Adrenal gland (tissue), 5 donors: ENCODE results near the gene METTL8.

Source experiments
- CTCF ChIP-seq, 6 experiments: fragments of 450-650 bp in 4 of 6; fragments of 200-600 bp in 2 of 6; sonication (generic) in 1 of 6; IDR thresholded peaks; 1 replicate in 5 of 6; 2 replicates in 1 of 6; pipeline versions ENCODE4 v1.5.1 to v1.8.0; 2016 to 2021; ENCODE audit warnings: antibody characterized with exemption in 6 of 6, mild to moderate bottlenecking in 2 of 6, moderate library complexity in 1 of 6
- POLR2A ChIP-seq, 2 donors: fragments of 450-650 bp; IDR thresholded peaks; one replicate each; pipeline ENCODE4 v1.6.1; 2017; ENCODE audit warnings: antibody characterized with exemption in 2 of 2, mild to moderate bottlenecking in 2 of 2, moderate library complexity in 1 of 2
- donor health status: DM: no; HTN: no; CAD: no.

GRCh38 chr2:171470129-171470528, 36.3 kb upstream of the METTL8 start:
- TF ChIP-seq CTCF (IDR thresholded peaks at IDR 0.05), result no peak
- no peak for TF ChIP-seq POLR2A (IDR thresholded peaks at IDR 0.05)
